ENCODE measurements around the gene STAT3. TPM values are rescaled to one million over a fixed set of nuclear protein-coding genes. Genes with fewer than 3 reads are reported as not detected.

STAT3 gene
- total and polyA plus RNA-seq, 9 of the 15 experiments (the other 6 are each of a cell fraction or from before 2014, with no cell fraction given) = 90.0 to 179 (median 114) TPM

DNA sequence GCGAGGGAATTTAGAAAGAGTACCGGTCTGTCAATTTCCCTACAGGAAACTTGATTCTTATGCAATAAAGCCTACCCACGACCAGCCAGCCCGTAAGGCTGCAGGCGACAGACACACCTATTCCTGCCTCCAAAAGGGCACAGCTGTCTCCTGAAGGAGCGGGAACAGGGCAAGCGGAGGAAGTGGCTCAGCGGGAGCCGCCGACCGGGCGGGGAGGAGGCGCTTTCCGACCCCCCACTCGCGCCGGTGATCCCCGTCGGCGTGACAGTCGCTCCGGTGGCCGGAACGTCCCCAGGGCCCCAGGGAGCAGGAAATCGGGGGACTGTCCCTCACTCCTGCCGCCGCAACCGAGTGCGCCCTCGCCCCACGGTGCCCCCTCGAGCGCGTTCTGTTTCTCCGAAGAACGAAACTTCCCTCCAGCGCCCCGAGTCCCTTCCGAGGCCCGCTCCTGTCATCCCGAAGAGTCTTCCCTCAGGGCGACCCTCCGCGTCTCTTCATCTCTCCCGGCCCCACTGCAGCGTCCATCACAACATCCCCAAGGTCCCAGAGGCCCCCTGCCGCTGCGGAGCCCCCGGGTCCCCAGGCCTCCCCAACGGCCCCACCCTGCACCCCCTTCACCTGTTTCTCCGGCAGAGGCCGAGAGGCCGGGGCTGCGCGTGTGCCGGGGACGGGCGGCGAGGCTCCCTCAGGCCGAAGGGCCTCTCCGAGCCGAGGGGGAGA, 421 bp downstream of the STAT3 start (continued):
- TF ChIP-seq, protein P1, sequence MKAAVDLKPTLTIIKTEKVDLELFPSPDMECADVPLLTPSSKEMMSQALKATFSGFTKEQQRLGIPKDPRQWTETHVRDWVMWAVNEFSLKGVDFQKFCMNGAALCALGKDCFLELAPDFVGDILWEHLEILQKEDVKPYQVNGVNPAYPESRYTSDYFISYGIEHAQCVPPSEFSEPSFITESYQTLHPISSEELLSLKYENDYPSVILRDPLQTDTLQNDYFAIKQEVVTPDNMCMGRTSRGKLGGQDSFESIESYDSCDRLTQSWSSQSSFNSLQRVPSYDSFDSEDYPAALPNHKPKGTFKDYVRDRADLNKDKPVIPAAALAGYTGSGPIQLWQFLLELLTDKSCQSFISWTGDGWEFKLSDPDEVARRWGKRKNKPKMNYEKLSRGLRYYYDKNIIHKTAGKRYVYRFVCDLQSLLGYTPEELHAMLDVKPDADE (conservative IDR thresholded peaks at IDR 0.05; ENCODE audit: control insufficient read depth, low read depth, low read length) = 0 out of 2 replicates have a peak, but pooled peaks have one; percentile 7
- TF ChIP-seq ETS2 (tag; IDR thresholded peaks at IDR 0.05; ENCODE audit: borderline replicate concordance, poor library complexity, severe bottlenecking) (no peak), ZNF445 (CRISPR knock-in tag; IDR thresholded peaks at IDR 0.05; ENCODE audit: low read depth) (no peak), CCAR2 (IDR thresholded peaks at IDR 0.05; ENCODE audit: low read depth, low read length) (no peak), C11orf30 (IDR thresholded peaks at IDR 0.05; ENCODE audit: low read depth) (no peak), HDAC6 (IDR thresholded peaks at IDR 0.05; ENCODE audit: low read depth, low read length) (no peak), ZC3H4 (CRISPR knock-in tag; IDR thresholded peaks at IDR 0.05; ENCODE audit: borderline replicate concordance) (no peak), ZNF197 (CRISPR knock-in tag; IDR thresholded peaks at IDR 0.05; ENCODE audit: low read depth) (no peak), GABPB2 (CRISPR knock-in tag; conservative IDR thresholded peaks at IDR 0.05) (no peak), ZNF586 (CRISPR knock-in tag; conservative IDR thresholded peaks at IDR 0.05) (no peak)
- TF ChIP-seq, protein P2, sequence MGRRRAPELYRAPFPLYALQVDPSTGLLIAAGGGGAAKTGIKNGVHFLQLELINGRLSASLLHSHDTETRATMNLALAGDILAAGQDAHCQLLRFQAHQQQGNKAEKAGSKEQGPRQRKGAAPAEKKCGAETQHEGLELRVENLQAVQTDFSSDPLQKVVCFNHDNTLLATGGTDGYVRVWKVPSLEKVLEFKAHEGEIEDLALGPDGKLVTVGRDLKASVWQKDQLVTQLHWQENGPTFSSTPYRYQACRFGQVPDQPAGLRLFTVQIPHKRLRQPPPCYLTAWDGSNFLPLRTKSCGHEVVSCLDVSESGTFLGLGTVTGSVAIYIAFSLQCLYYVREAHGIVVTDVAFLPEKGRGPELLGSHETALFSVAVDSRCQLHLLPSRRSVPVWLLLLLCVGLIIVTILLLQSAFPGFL (CRISPR knock-in tag; IDR thresholded peaks at IDR 0.05) = no peak
- TF ChIP-seq, protein P3, sequence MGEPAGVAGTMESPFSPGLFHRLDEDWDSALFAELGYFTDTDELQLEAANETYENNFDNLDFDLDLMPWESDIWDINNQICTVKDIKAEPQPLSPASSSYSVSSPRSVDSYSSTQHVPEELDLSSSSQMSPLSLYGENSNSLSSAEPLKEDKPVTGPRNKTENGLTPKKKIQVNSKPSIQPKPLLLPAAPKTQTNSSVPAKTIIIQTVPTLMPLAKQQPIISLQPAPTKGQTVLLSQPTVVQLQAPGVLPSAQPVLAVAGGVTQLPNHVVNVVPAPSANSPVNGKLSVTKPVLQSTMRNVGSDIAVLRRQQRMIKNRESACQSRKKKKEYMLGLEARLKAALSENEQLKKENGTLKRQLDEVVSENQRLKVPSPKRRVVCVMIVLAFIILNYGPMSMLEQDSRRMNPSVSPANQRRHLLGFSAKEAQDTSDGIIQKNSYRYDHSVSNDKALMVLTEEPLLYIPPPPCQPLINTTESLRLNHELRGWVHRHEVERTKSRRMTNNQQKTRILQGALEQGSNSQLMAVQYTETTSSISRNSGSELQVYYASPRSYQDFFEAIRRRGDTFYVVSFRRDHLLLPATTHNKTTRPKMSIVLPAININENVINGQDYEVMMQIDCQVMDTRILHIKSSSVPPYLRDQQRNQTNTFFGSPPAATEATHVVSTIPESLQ (CRISPR knock-in tag; IDR thresholded peaks at IDR 0.05) = no peak
- TF ChIP-seq, protein P4, sequence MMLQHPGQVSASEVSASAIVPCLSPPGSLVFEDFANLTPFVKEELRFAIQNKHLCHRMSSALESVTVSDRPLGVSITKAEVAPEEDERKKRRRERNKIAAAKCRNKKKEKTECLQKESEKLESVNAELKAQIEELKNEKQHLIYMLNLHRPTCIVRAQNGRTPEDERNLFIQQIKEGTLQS (IDR thresholded peaks at IDR 0.05) = no peak
- TF ChIP-seq, protein P4 (CRISPR knock-in tag; conservative IDR thresholded peaks at IDR 0.05) = no peak
- TF ChIP-seq, protein P5, sequence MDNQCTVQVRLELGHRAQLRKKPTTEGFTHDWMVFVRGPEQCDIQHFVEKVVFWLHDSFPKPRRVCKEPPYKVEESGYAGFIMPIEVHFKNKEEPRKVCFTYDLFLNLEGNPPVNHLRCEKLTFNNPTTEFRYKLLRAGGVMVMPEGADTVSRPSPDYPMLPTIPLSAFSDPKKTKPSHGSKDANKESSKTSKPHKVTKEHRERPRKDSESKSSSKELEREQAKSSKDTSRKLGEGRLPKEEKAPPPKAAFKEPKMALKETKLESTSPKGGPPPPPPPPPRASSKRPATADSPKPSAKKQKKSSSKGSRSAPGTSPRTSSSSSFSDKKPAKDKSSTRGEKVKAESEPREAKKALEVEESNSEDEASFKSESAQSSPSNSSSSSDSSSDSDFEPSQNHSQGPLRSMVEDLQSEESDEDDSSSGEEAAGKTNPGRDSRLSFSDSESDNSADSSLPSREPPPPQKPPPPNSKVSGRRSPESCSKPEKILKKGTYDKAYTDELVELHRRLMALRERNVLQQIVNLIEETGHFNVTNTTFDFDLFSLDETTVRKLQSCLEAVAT (IDR thresholded peaks at IDR 0.05) = 0 out of 4 replicates have a peak, but pooled peaks of 1 of the 2 experiments have one; percentile 26
